ENCODE results near the gene NTSR1. TPM values are rescaled to one million over a fixed set of nuclear protein-coding genes. Genes with fewer than 3 reads are reported as not detected.

NTSR1 gene
- total and polyA plus RNA-seq, 2 of the 13 experiments (the other 11 are each of a cell fraction or from before 2014, with no cell fraction given): 0.09 to 0.12 TPM

GRCh38 chr20:62808211-62808865 is 99.7 kb downstream of the NTSR1 start (continued):
- no peak for TF ChIP-seq IRX3 (CRISPR knock-in tag; IDR thresholded peaks at IDR 0.05; ENCODE audit: borderline replicate concordance, low read depth)
- no peak for TF ChIP-seq THAP8 (CRISPR knock-in tag; IDR thresholded peaks at IDR 0.05; ENCODE audit: borderline replicate concordance)
- TF ChIP-seq ZNF337 (CRISPR knock-in tag; IDR thresholded peaks at IDR 0.05; ENCODE audit: borderline replicate concordance, low read depth): no peak
- no peak for TF ChIP-seq ZNF484 (CRISPR knock-in tag; IDR thresholded peaks at IDR 0.05; ENCODE audit: borderline replicate concordance, low read depth)
- no peak for TF ChIP-seq MXD3 (CRISPR knock-in tag; IDR thresholded peaks at IDR 0.05)
- TF ChIP-seq ZNF782 (CRISPR knock-in tag; IDR thresholded peaks at IDR 0.05; ENCODE audit: borderline replicate concordance): no peak
- TF ChIP-seq DNMT1 (CRISPR knock-in tag; IDR thresholded peaks at IDR 0.05): no peak
- TF ChIP-seq ZFP37 (CRISPR knock-in tag; IDR thresholded peaks at IDR 0.05; ENCODE audit: borderline replicate concordance): no peak
- TF ChIP-seq ARID2 (CRISPR knock-in tag; IDR thresholded peaks at IDR 0.05; ENCODE audit: borderline replicate concordance): no peak
- no peak for TF ChIP-seq KDM3A (CRISPR knock-in tag; IDR thresholded peaks at IDR 0.05; ENCODE audit: low read depth)
- TF ChIP-seq ZFX (CRISPR knock-in tag; IDR thresholded peaks at IDR 0.05; ENCODE audit: low read depth): peak; percentile 29; the same call in 1 of the 2 replicates
- TF ChIP-seq GFI1 (CRISPR knock-in tag; IDR thresholded peaks at IDR 0.05; ENCODE audit: borderline replicate concordance): no peak
- no peak for TF ChIP-seq ZSCAN9 (CRISPR knock-in tag; IDR thresholded peaks at IDR 0.05; ENCODE audit: borderline replicate concordance)
- no peak for TF ChIP-seq JUNB (CRISPR knock-in tag; IDR thresholded peaks at IDR 0.05; ENCODE audit: borderline replicate concordance)
- TF ChIP-seq ZBTB7B (CRISPR knock-in tag; IDR thresholded peaks at IDR 0.05): peak; percentile 92
- TF ChIP-seq GATA4 (IDR thresholded peaks at IDR 0.05; ENCODE audit: borderline replicate concordance, low read depth): no peak
- TF ChIP-seq ETS1 (CRISPR knock-in tag; IDR thresholded peaks at IDR 0.05): no peak
- TF ChIP-seq, protein P1, sequence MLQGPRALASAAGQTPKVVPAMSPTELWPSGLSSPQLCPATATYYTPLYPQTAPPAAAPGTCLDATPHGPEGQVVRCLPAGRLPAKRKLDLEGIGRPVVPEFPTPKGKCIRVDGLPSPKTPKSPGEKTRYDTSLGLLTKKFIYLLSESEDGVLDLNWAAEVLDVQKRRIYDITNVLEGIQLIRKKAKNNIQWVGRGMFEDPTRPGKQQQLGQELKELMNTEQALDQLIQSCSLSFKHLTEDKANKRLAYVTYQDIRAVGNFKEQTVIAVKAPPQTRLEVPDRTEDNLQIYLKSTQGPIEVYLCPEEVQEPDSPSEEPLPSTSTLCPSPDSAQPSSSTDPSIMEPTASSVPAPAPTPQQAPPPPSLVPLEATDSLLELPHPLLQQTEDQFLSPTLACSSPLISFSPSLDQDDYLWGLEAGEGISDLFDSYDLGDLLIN (CRISPR knock-in tag; IDR thresholded peaks at IDR 0.05; ENCODE audit: borderline replicate concordance): no peak
- no peak for TF ChIP-seq YEATS2 (CRISPR knock-in tag; IDR thresholded peaks at IDR 0.05; ENCODE audit: borderline replicate concordance)
- no peak for TF ChIP-seq DPF2 (CRISPR knock-in tag; IDR thresholded peaks at IDR 0.05; ENCODE audit: borderline replicate concordance, low read depth)
- no peak for TF ChIP-seq ZSCAN29 (CRISPR knock-in tag; conservative IDR thresholded peaks at IDR 0.05)
- TF ChIP-seq, protein P2, sequence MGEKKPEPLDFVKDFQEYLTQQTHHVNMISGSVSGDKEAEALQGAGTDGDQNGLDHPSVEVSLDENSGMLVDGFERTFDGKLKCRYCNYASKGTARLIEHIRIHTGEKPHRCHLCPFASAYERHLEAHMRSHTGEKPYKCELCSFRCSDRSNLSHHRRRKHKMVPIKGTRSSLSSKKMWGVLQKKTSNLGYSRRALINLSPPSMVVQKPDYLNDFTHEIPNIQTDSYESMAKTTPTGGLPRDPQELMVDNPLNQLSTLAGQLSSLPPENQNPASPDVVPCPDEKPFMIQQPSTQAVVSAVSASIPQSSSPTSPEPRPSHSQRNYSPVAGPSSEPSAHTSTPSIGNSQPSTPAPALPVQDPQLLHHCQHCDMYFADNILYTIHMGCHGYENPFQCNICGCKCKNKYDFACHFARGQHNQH (CRISPR knock-in tag; IDR thresholded peaks at IDR 0.05): no peak
- TF ChIP-seq KLF12 (CRISPR knock-in tag; IDR thresholded peaks at IDR 0.05; ENCODE audit: borderline replicate concordance): no peak
- no peak for TF ChIP-seq JUND (CRISPR knock-in tag; IDR thresholded peaks at IDR 0.05)
